Fibroblast of villous mesenchyme (primary cell): ENCODE data around the gene KLK3. TPM values are rescaled to one million over a fixed set of nuclear protein-coding genes. Genes with fewer than 3 reads are reported as not detected.

Source experiments
- DNase-seq: peaks from one replicate; pipeline ENCODE4 v3.0.0-alpha.2; 2010; ENCODE audit warnings: low read depth
- H3K4me3 ChIP-seq: 2 replicates; pipeline ENCODE4 v1.5.1; 2011; ENCODE audit warnings: low read depth, mild to moderate bottlenecking, low read length
- total RNA-seq: library from RNA; depleted of rRNA; stranded (reverse); fragments of >200 nt; gene quantifications from 2 replicates; pipeline ENCODE4 v1.2.3, GENCODE V29; 2012
- TF ChIP-seq, protein P1 (sequence below): IDR thresholded peaks from 2 replicates; pipeline ENCODE4 v1.5.1; 2012; ENCODE audit warnings: low read depth, mild to moderate bottlenecking, low read length; ENCODE audit not compliant: insufficient read depth

KLK3 gene
- total RNA-seq, 1 donor: not detected

DNA sequence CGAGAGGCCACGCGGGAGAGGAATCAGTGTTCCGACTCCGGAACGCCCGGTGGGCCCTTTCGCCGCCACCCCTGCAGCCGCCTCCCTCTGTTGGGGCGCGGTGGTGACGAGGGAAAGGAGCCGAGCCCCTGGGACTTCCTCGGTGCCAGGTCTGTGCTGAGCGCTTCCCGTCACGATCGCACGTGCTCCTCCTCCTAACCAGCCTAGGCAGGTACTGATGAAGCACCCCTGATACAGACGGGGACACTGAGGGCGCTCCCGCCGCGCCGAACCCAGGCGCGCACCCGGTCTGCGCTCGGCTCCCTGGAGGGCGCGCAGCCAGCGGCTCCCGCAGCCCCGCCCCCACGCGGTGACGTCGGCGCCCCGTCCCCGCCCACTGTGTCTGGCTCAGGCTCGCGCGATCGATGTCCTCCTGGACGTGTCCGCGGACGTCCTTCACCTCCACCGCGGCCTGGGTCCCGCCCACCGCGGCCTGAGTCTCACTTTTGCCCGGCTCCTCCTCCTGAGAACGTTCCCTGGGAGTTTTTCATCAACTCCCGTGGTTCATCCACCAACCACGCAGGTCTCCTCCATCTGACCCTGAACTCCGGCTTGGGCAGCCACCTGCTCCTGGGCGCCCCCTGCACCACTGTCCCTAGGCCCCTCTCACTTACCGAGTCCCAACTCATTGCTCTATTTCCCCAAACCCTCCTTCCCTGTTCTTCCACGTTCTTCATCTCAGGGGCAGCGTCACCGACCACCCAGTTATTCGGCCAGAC, 18.8 kb upstream of the KLK3 start:
- TF ChIP-seq, protein P1, sequence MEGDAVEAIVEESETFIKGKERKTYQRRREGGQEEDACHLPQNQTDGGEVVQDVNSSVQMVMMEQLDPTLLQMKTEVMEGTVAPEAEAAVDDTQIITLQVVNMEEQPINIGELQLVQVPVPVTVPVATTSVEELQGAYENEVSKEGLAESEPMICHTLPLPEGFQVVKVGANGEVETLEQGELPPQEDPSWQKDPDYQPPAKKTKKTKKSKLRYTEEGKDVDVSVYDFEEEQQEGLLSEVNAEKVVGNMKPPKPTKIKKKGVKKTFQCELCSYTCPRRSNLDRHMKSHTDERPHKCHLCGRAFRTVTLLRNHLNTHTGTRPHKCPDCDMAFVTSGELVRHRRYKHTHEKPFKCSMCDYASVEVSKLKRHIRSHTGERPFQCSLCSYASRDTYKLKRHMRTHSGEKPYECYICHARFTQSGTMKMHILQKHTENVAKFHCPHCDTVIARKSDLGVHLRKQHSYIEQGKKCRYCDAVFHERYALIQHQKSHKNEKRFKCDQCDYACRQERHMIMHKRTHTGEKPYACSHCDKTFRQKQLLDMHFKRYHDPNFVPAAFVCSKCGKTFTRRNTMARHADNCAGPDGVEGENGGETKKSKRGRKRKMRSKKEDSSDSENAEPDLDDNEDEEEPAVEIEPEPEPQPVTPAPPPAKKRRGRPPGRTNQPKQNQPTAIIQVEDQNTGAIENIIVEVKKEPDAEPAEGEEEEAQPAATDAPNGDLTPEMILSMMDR: no peak
- peak overlapping the region; percentile 70 for H3K4me3 ChIP-seq
- DNase-seq: peak; percentile 50

DNA sequence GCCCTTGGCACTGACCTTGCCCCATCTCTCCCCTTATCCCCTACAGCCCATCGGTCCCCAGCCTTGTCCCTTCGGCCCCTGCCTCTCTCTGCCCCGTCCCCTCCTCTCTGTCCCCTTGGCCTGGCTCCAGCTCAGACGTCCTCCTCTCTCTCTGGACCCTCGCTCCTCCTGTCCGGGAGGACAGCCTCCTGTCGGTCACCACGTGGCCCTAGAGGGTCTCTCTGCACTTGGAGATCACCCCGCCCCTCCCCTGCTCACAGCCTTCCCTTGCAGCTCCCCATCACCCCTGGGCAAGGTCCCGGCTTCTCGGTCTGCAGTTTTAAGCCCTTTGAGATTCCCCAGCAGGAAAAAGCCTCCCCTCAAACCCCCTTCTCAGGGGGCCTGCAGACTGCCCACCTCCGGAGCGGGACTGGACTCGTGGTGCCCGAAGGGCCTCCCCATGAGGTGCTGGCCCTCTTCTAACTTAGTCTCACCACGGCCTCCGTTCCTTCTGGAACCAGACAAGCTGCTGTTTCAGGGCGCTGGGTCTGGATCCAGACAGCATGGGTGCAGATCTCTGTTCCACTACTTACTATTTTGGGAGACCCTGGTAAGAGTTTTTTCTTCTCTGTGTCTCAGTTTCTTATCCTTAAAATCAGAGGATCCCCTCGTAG, 18.0 kb upstream of the KLK3 start:
- DNase-seq: no peak
- TF ChIP-seq, protein P1: no peak
- no peak overlapping the region for H3K4me3 ChIP-seq

DNA sequence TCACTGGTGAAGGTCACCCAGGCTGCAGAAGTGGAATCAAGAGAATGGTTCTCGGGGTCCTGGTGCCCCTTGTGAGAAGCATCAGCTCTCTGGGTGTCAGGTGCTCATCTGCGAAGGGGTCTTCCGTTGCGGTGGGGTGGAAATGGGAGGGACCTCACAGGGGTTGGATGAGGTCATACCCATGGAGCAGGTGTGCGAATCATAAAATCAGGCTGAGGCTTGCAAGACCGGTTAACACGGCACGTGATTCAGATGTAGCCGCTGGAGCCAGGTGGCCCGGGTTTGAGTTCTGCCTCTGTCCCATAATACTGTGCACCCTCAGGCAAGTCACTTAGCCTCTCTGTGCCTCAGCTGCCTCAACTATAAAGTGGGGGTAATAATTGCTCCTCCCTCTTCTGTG, 17.4 kb upstream of the KLK3 start:
- DNase-seq: no peak
- no peak overlapping the region for H3K4me3 ChIP-seq
- TF ChIP-seq, protein P1: no peak

DNA sequence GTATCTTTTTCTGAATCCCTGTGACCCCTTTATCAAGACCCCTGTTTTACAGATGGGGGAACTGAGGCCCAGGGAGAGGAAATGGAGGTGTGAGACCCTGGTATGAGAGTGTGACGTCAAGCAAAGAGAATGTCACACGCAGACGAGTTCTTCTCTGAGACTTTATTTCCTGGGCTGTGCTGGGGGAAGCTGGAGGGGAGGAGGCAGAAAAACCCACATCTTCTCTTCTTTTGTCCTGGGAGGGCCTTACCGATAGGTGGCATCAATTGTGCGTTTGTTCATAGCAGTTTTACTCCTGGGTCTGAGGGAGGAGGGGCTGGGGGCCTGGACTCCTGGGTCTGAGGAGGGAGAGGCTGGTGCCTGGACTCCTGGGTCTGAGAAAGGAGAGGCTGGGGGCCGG, 16.5 kb upstream of the KLK3 start:
- no peak overlapping the region for H3K4me3 ChIP-seq
- no peak for DNase-seq
- TF ChIP-seq, protein P1: no peak

DNA sequence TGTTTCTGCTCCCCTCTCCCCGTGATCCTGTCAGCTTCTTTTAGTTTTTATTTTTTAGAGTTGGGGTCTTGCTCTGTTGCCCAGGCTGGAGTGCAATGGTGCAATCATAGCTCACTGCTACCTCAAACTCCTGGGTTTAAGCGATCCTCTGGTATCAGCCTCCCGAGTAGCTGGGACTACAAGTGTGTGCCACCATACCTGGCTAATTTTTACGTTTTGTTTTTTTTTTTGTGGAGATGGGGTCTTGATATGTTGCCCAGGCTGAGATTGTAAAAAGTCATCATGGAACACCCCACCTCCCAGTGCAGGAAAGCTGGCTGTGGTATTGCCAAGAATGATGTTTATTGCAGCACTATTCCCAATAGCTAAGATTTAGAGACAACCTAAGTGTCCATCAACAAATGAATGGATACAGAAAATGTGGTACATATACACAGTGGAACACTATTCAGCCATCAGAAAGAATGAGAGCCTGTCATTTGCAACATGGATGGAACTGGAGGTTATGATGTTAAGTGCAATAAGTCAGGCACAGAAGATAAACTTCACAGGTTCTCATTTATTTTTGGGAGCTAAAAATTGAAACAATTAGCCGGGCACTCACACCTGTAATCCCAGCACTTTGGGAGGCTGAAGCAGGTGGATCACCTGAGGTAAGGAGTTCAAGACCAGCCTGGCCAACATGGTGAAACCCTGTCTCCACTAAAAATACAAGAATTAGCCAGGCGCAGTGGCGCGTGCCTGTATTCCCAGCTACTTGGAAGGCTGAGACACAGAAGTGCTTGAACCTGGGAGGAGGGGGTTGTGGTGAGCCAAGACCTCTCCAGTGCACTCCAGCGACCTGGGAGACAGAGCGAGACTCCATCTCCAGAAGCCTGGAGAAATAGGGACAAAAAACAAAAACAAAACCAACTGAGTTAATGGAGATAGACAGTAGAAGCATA, 14.7 kb upstream of the KLK3 start:
- TF ChIP-seq, protein P1: no peak
- no peak overlapping the region for H3K4me3 ChIP-seq
- DNase-seq: no peak

DNA sequence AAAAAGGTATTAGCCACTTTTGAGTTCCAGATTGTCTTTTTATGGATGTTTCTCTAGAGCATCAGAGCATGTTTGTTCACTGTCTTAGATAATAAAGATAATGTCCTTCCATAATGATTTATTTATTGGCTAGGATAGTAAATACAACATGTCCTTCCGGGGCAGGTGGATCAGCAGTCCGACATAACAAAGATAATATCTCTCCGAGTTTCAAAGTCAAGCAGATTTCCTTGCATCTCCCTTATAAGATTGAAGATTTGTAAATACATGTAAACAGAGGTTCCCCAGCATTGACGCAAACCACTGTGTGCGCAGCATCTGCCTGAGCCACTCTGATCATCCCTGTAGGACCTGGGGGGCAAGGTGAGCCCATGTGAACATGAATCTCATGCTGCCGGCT, 12.6 kb upstream of the KLK3 start:
- DNase-seq: no peak
- TF ChIP-seq, protein P1: no peak
- no peak overlapping the region for H3K4me3 ChIP-seq
